PC-9 (cell line): Measurements from ENCODE around the gene ATXN7.

Source experiments
- EZH2 ChIP-seq: fragments of 200-600 bp; sonication (generic); IDR thresholded peaks from 2 replicates; pipeline ENCODE4 v1.8.0; 2017; ENCODE audit warnings: antibody characterized with exemption, low read depth
- TF ChIP-seq, protein P1 (sequence below): fragments of 200-600 bp; sonication (generic); conservative IDR thresholded peaks from 2 replicates; pipeline ENCODE4 v1.6.1; 2017; ENCODE audit warnings: mixed run types, antibody characterized with exemption, mild to moderate bottlenecking, moderate library complexity

- TF ChIP-seq, protein P1, sequence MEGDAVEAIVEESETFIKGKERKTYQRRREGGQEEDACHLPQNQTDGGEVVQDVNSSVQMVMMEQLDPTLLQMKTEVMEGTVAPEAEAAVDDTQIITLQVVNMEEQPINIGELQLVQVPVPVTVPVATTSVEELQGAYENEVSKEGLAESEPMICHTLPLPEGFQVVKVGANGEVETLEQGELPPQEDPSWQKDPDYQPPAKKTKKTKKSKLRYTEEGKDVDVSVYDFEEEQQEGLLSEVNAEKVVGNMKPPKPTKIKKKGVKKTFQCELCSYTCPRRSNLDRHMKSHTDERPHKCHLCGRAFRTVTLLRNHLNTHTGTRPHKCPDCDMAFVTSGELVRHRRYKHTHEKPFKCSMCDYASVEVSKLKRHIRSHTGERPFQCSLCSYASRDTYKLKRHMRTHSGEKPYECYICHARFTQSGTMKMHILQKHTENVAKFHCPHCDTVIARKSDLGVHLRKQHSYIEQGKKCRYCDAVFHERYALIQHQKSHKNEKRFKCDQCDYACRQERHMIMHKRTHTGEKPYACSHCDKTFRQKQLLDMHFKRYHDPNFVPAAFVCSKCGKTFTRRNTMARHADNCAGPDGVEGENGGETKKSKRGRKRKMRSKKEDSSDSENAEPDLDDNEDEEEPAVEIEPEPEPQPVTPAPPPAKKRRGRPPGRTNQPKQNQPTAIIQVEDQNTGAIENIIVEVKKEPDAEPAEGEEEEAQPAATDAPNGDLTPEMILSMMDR, result no peak
- no peak for TF ChIP-seq EZH2
Observed at GRCh38 chr3:63878394-63879060, 14.9 kb downstream of the ATXN7 start.
